Karpas-422 (cell line): Measurements from ENCODE around the gene FMO2. TPM values are rescaled to one million over a fixed set of nuclear protein-coding genes. Genes with fewer than 3 reads are reported as not detected.

Experiments used
- DNase-seq: peaks from one replicate; pipeline ENCODE4 v3.0.0-alpha.2; 2015
- H2AFZ ChIP-seq: fragments of 200-600 bp; sonication (generic); 2 replicates; pipeline ENCODE4 v1.6.1; 2014; ENCODE audit warnings: antibody characterized with exemption, low read length, mixed read lengths
- H3K27ac ChIP-seq: fragments of 200-600 bp; sonication (generic); 2 replicates; pipeline ENCODE4 v1.5.1; 2014; ENCODE audit warnings: mild to moderate bottlenecking, low read length, moderate library complexity
- H3K27me3 ChIP-seq: fragments of 200-600 bp; sonication (generic); 2 replicates; pipeline ENCODE4 v1.6.1; 2014; ENCODE audit warnings: low read length, mixed read lengths
- H3K36me3 ChIP-seq: fragments of 200-600 bp; sonication (generic); 2 replicates; pipeline ENCODE4 v1.6.1; 2014; ENCODE audit warnings: low read length, mixed read lengths; ENCODE audit not compliant: insufficient read depth
- H3K4me1 ChIP-seq: fragments of 200-600 bp; sonication (generic); 2 replicates; pipeline ENCODE4 v1.6.1; 2014; ENCODE audit warnings: mild to moderate bottlenecking, low read length, mixed read lengths
- H3K4me2 ChIP-seq: fragments of 200-600 bp; sonication (generic); 2 replicates; pipeline ENCODE4 v1.6.1; 2014; ENCODE audit warnings: low read length, low read depth, mild to moderate bottlenecking; ENCODE audit not compliant: poor library complexity, severe bottlenecking
- H3K4me3 ChIP-seq: fragments of 200-600 bp; sonication (generic); 2 replicates; pipeline ENCODE4 v1.5.1; 2014; ENCODE audit warnings: mild to moderate bottlenecking, antibody characterized with exemption, low read length, mixed read lengths
- H3K79me2 ChIP-seq: fragments of 200-600 bp; sonication (generic); 2 replicates; pipeline ENCODE4 v1.6.1; 2014; ENCODE audit warnings: mild to moderate bottlenecking, low read length, mixed read lengths
- H3K9ac ChIP-seq: fragments of 200-600 bp; sonication (generic); 2 replicates; pipeline ENCODE4 v1.6.0; 2014; ENCODE audit warnings: low read length
- H3K9me2 ChIP-seq: fragments of 200-600 bp; sonication (generic), shearing (Covaris generic); replicated peaks from 2 replicates; pipeline ENCODE4 v1.6.0; 2014; ENCODE audit warnings: mild to moderate bottlenecking, low read length, moderate library complexity; ENCODE audit not compliant: insufficient read depth
- H3K9me3 ChIP-seq: fragments of 300-700, 200-600 bp; sonication (generic); 2 replicates; pipeline ENCODE4 v1.6.1; 2014; ENCODE audit warnings: low read length, mixed read lengths
- H4K20me1 ChIP-seq: fragments of 200-600 bp; sonication (generic); 2 replicates; pipeline ENCODE4 v1.6.1; 2014; ENCODE audit warnings: mild to moderate bottlenecking, antibody characterized with exemption, low read length, low read depth; ENCODE audit not compliant: insufficient read depth
- total RNA-seq: library from RNA; depleted of rRNA; stranded (reverse); fragments of >200 nt; shearing (Covaris generic); gene quantifications from 2 replicates; pipeline ENCODE4 v1.2.3, GENCODE V29; 2014; ENCODE audit warnings: low replicate concordance

Gene FMO2
- total RNA-seq, 1 experiment from 2014 or later: not detected

DNA sequence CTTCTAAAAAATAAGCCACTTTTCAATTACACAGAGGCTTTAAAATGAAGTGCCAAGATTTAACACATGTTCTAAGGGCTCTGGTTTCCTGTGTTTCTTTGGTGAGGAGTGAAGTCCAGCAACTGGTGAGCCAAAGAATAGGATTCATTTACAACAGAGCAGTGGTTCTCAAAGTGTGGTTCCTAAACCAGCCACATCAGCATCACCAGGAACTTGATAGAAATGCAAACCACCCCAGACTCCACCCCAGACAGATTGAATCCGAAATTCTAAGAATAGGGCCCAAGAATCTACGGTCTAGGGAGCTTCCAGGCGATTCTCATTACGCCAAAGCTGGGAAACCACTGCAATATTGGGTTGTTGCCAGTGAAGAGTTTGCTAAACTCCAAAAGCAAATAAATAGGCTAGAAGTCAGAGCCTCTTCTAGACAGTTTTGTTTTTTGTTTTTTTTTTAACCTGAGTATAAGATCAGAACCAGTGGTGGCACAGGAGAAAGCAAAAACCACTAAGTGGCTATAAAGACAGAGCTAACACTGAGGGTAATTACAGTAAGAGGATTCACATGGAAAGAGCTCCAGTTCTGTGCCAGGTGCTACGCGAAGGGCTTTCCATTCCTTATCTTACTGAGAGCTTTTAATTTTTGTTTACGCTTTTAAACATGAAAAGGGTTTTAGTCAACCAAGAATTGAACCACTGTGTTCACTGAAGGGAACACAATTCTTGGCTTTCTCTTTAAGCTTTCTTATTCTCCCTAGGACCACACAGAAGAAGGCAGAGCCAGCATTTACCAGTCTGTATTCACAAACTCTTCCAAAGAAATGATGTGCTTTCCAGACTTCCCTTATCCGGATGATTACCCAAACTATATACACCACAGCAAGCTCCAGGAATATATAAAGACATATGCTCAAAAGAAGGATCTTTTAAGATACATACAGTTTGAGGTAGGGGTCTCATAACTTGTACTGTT is 42.4 kb upstream of the FMO2 start:
- no peaks in the 10 kb centered on the region for H4K20me1 ChIP-seq
- H3K9me3 ChIP-seq: no peaks in the 10 kb centered on the region
- H3K9ac ChIP-seq: no peak overlapping the region
- H3K27ac ChIP-seq: no peak overlapping the region
- no peak overlapping the region for H3K4me3 ChIP-seq
- no peak overlapping the region for H3K4me2 ChIP-seq
- DNase-seq: no peak
- no peaks in the 10 kb centered on the region for H3K79me2 ChIP-seq
- no peaks in the 10 kb centered on the region for H3K36me3 ChIP-seq
- no peaks in the 10 kb centered on the region for H3K9me2 ChIP-seq
- no peaks in the 10 kb centered on the region for H3K4me1 ChIP-seq
- H2AFZ ChIP-seq: no peak overlapping the region
- no peaks in the 10 kb centered on the region for H3K27me3 ChIP-seq

DNA sequence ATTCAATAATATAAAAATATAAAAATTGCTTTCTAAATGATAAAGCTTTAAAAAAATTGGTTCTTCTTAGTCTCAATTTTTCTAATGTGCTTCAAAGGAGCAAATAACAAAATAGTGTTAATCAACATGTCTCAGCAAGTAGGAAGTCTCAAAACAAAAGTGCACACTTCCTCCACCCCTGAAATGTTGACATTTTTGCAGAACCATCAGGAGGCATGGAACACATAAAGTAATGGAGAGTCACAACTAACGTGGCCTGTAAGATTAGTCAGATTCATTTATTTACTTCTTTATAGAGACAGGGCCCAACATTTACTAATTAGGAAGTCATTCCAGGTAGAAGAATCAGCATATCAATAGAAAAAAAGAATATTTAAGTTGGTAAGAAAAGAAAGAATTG is 34.9 kb upstream of the FMO2 start:
- Histone ChIP-seq H3K27me3 (no peaks in the 10 kb centered on the region), H3K4me2 (no peak overlapping the region), H3K36me3 (no peaks in the 10 kb centered on the region), H3K9ac (no peak overlapping the region), H3K27ac (no peak overlapping the region), H3K79me2 (no peaks in the 10 kb centered on the region), H4K20me1 (no peaks in the 10 kb centered on the region), H3K9me3 (no peaks in the 10 kb centered on the region), H3K4me1 (no peaks in the 10 kb centered on the region), H3K4me3 (no peak overlapping the region), H2AFZ (no peak overlapping the region), H3K9me2 (no peaks in the 10 kb centered on the region)
- no peak for DNase-seq

DNA sequence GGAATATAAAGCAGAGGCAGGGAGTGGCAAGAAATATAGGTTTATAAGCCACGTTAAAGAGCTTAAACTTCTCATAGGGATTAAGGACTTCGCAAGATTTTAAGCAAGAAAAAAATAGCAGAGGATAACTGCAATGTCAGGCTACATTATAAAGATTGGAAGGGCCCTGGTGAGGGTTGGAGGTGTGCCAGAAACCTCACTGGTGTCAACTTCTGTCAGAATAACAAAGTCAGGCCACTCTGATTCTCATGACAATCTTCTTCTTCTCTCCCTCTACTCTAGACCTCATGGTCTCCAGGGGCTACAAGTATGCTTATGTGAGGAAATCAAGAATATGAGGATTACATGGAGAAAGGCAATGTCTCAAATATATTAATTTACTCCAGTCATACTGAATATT is 32.6 kb upstream of the FMO2 start:
- Histone ChIP-seq H3K27ac (no peak overlapping the region), H3K4me1 (no peaks in the 10 kb centered on the region), H3K4me3 (no peak overlapping the region), H3K9me3 (no peaks in the 10 kb centered on the region), H3K9ac (no peak overlapping the region), H3K27me3 (no peaks in the 10 kb centered on the region), H4K20me1 (no peaks in the 10 kb centered on the region), H3K36me3 (no peaks in the 10 kb centered on the region), H3K9me2 (no peaks in the 10 kb centered on the region), H3K4me2 (no peak overlapping the region), H3K79me2 (no peaks in the 10 kb centered on the region), H2AFZ (no peak overlapping the region)
- no peak for DNase-seq

DNA sequence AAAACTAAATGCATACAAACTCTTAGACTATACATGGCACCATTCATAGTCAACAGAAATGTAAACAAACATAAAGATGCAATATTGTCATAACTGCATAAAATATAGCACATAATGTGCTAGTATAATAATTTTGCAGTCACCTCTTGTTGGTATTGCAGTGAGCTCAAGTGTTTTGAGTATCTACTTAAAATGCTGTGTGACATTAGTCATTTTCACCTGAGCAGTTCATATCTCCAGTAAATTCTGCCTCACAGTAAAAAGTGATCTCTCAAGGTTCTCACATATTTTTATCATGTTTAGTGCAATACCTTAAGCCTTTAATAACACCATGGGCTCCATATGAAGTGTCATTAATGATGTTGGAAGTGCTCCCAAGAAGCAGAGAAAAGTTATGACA is 29.6 kb upstream of the FMO2 start:
- H3K27me3 ChIP-seq: no peaks in the 10 kb centered on the region
- H3K4me1 ChIP-seq: no peaks in the 10 kb centered on the region
- no peak overlapping the region for H3K27ac ChIP-seq
- H3K79me2 ChIP-seq: no peaks in the 10 kb centered on the region
- no peak overlapping the region for H3K4me3 ChIP-seq
- no peaks in the 10 kb centered on the region for H3K9me2 ChIP-seq
- H3K9ac ChIP-seq: no peak overlapping the region
- H4K20me1 ChIP-seq: no peaks in the 10 kb centered on the region
- H3K36me3 ChIP-seq: no peaks in the 10 kb centered on the region
- H2AFZ ChIP-seq: no peak overlapping the region
- DNase-seq: no peak
- no peaks in the 10 kb centered on the region for H3K9me3 ChIP-seq
- no peak overlapping the region for H3K4me2 ChIP-seq

DNA sequence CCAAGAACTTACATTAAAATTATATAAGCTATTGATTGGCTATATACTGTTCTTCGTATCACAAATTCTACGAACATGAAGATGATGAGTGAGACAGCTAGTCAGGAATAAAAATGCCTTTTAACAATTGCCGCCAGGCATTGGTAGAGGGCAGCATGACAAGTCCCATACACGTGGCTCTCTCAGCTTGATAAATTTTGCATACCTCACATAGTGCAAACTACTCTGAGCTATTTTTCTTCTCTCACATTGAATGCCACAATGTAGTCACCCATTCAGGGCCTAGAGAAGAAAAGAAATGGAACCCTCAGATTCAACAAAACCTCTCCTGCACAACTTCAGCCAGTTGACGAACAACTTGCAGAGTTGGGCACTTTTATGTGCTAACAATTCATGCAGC is 27.0 kb upstream of the FMO2 start:
- H3K27me3 ChIP-seq: no peaks in the 10 kb centered on the region
- no peaks in the 10 kb centered on the region for H3K79me2 ChIP-seq
- H2AFZ ChIP-seq: no peak overlapping the region
- H3K4me3 ChIP-seq: no peak overlapping the region
- no peak overlapping the region for H3K9ac ChIP-seq
- H3K4me1 ChIP-seq: no peaks in the 10 kb centered on the region
- no peaks in the 10 kb centered on the region for H4K20me1 ChIP-seq
- no peak overlapping the region for H3K4me2 ChIP-seq
- H3K36me3 ChIP-seq: no peaks in the 10 kb centered on the region
- H3K27ac ChIP-seq: no peak overlapping the region
- DNase-seq: no peak
- no peaks in the 10 kb centered on the region for H3K9me3 ChIP-seq
- no peaks in the 10 kb centered on the region for H3K9me2 ChIP-seq

DNA sequence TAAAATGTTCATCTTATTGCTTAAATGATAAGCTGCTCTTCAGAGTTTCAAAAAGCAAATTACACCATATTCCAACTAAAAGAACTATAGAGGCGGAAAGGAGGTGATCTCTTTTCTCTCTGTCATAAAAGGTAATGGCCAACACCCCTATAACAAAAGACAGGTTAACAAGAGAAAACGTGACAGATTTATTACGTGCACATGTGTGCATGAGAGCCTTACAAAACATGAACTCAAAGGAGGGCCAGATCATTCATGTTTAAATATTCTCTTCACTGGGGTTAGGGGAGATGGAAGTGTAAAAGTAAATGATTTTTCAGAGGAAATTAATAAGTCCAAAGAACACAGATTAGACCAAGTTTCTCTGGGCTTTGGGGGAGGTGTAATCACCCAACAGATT is 26.5 kb upstream of the FMO2 start:
- Histone ChIP-seq H3K27ac (no peak overlapping the region), H2AFZ (no peak overlapping the region), H3K27me3 (no peaks in the 10 kb centered on the region), H3K4me1 (no peaks in the 10 kb centered on the region), H3K79me2 (no peaks in the 10 kb centered on the region), H3K4me3 (no peak overlapping the region), H3K4me2 (no peak overlapping the region), H4K20me1 (no peaks in the 10 kb centered on the region), H3K9me2 (no peaks in the 10 kb centered on the region), H3K9ac (no peak overlapping the region), H3K36me3 (no peaks in the 10 kb centered on the region), H3K9me3 (no peaks in the 10 kb centered on the region)
- no peak for DNase-seq

DNA sequence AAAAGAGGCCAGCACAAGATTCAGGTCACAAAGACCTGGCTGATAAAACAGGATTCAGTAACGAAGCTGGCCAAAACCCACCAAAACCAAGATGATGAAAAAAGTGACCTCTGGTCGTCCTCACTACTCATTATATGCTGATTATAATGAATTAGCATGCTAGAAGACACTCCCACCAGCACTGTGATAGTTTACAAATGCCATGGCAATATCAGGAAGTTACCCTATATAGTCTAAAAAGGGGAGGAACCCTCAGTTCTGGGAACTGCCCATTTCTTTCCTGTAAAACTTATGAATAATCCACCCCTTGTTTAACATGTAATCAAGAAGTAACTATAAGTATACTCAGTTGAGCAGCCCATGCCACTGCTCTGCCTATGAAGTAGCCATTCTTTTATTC is 26.0 kb upstream of the FMO2 start:
- Histone ChIP-seq H3K9me3 (no peaks in the 10 kb centered on the region), H4K20me1 (no peaks in the 10 kb centered on the region), H3K27me3 (no peaks in the 10 kb centered on the region), H3K79me2 (no peaks in the 10 kb centered on the region), H2AFZ (no peak overlapping the region), H3K9me2 (no peaks in the 10 kb centered on the region), H3K4me3 (no peak overlapping the region), H3K9ac (no peak overlapping the region), H3K4me2 (no peak overlapping the region), H3K4me1 (no peaks in the 10 kb centered on the region), H3K27ac (no peak overlapping the region), H3K36me3 (no peaks in the 10 kb centered on the region)
- no peak for DNase-seq

DNA sequence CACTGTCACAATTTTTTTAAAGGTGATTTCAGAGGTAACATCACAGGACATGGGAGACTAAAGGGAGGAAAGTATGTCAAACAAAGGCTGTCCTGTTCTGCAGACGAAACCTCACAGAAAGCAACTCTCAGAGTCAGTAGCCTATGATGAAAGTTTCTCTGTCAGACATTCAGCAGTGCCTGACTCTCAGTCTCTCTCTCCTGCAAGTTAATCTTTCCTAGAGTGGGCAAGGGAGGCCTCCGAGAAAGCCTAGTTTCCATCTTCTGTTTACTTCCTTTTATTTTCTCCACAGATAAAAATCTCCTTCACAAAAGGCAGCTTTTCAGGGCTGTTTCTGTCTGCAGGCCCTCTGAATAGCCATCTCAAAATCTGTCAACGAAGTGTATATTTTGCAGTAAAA is 24.9 kb upstream of the FMO2 start:
- Histone ChIP-seq H3K9me3 (no peaks in the 10 kb centered on the region), H3K27ac (no peak overlapping the region), H2AFZ (no peak overlapping the region), H3K9ac (no peak overlapping the region), H3K79me2 (no peaks in the 10 kb centered on the region), H4K20me1 (no peaks in the 10 kb centered on the region), H3K4me2 (no peak overlapping the region), H3K4me3 (no peak overlapping the region), H3K36me3 (no peaks in the 10 kb centered on the region), H3K27me3 (no peaks in the 10 kb centered on the region), H3K4me1 (no peaks in the 10 kb centered on the region), H3K9me2 (no peaks in the 10 kb centered on the region)
- no peak for DNase-seq
